CD8-positive, alpha-beta memory T cell (primary cell): ENCODE measurements around the gene RASA3. TPM values are rescaled to one million over a fixed set of nuclear protein-coding genes. Genes with fewer than 3 reads are reported as not detected.

Source experiments
- CTCF ChIA-PET: fragments of 350-600 bp; sonication (Branson Sonifier 250); formaldehyde crosslinking; loops from one replicate; lab custom pipeline; 2021; ENCODE audit warnings: antibody characterized with exemption; lab: Charles Lee
- POLR2A ChIA-PET: fragments of 350-600 bp; sonication (Branson Sonifier 250); formaldehyde crosslinking; loops from one replicate; lab custom pipeline; 2021; ENCODE audit warnings: antibody characterized with exemption; lab: Charles Lee
- DNase-seq, 5 donors: peaks; one replicate each; pipeline versions ENCODE4 v3.0.0 to v3.0.0-alpha.2; 2020 to 2022; ENCODE audit warnings: mixed read lengths in 1 of 5
- H3K27ac ChIP-seq: one replicate; pipeline ENCODE4 v1.7.0; 2013; ENCODE audit warnings: low read depth, mild to moderate bottlenecking, low read length, moderate library complexity
- H3K27me3 ChIP-seq: 2 replicates; pipeline ENCODE4 v1.7.0; 2013; ENCODE audit warnings: low read length, mild to moderate bottlenecking; ENCODE audit not compliant: insufficient read depth, poor library complexity, severe bottlenecking
- H3K36me3 ChIP-seq: 2 replicates; pipeline ENCODE4 v1.7.0; 2013; ENCODE audit warnings: mild to moderate bottlenecking, low read length, moderate library complexity; ENCODE audit not compliant: insufficient read depth
- H3K4me1 ChIP-seq: 2 replicates; pipeline ENCODE4 v1.7.0; 2013; ENCODE audit warnings: mild to moderate bottlenecking, low read length, moderate library complexity; ENCODE audit not compliant: insufficient read depth
- H3K4me3 ChIP-seq: 2 replicates; pipeline ENCODE4 v1.7.0; 2013; ENCODE audit warnings: mild to moderate bottlenecking, low read length
- H3K9me3 ChIP-seq: 2 replicates; pipeline ENCODE4 v1.7.0; 2013; ENCODE audit warnings: mild to moderate bottlenecking, low read length
- H3K27ac Mint-ChIP-seq, 8 donors: one replicate each; pipeline ENCODE4 v1.8.0; 2020 to 2021; ENCODE audit warnings: mixed read lengths in 8 of 8, mild to moderate bottlenecking in 6 of 8, inconsistent platforms in 3 of 8, moderate library complexity in 3 of 8
- H3K27me3 Mint-ChIP-seq, 2 donors: one replicate each; pipeline ENCODE4 v1.8.0; 2020 to 2021; ENCODE audit warnings: mixed read lengths in 2 of 2, mild to moderate bottlenecking in 1 of 2, moderate library complexity in 1 of 2
- H3K36me3 Mint-ChIP-seq, 3 donors: one replicate each; pipeline ENCODE4 v1.8.0; 2020 to 2021; ENCODE audit warnings: mixed read lengths in 3 of 3, inconsistent platforms in 1 of 3, mild to moderate bottlenecking in 1 of 3
- H3K4me1 Mint-ChIP-seq, 3 donors: one replicate each; pipeline ENCODE4 v1.8.0; 2020 to 2021; ENCODE audit warnings: mixed read lengths in 3 of 3, inconsistent platforms in 1 of 3, mild to moderate bottlenecking in 1 of 3
- H3K4me3 Mint-ChIP-seq, 7 donors: one replicate each; pipeline ENCODE4 v1.8.0; 2020 to 2021; ENCODE audit warnings: mixed read lengths in 7 of 7, mild to moderate bottlenecking in 6 of 7, moderate library complexity in 4 of 7, inconsistent platforms in 2 of 7
- H3K9me3 Mint-ChIP-seq, 5 donors: one replicate each; pipeline ENCODE4 v1.8.0; 2020 to 2022; ENCODE audit warnings: mixed read lengths in 5 of 5, mild to moderate bottlenecking in 3 of 5, moderate library complexity in 2 of 5, inconsistent platforms in 1 of 5
- polyA plus RNA-seq: library from polyadenylated mRNA; unstranded; fragments of 300-500 nt; fragmentation: Illumina TruSeq; gene quantifications from one replicate; pipeline ENCODE4 v1.2.3, GENCODE V29; 2021
- total RNA-seq, 2 experiments: library from RNA; stranded (reverse); gene quantifications; one replicate each; pipeline ENCODE4 v1.2.3, GENCODE V29; 2021

Gene RASA3
- total and polyA plus RNA-seq, 3 experiments from 2014 or later: 26.4 to 123 (median 27.1) TPM

DNA sequence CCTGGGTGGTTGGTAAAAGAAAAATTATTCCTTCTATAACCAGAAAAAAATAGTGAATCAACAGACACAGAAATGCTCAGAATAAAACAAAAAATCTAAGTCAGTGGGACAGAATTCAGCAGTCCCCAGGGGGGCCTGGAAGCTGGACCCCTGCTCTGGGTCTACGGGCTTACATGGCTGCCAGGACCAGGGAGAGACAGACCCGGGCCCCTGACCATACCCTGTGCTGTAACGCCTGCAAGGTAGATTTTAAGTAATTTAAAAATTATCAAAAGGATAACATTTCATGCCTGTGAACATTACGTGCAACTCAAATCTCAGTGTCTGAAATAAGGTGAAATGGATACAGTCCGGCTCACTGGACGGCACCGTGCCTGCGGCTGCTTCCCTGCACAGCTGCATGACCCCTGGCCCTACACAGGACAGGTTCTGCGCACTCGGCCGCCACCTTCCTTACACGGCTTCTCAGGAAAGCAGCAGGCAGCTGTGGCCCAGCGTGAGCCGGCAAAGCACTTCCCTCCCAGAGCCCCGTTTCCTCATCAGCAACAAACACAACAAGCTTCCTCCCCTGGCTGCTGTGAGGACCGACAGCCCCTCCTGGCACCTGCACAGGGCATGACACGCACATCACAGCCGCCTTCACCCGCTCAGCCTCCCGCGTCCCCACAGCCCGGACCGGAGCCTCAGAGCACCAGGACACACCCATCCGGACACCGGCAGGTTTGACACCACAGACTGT is 22.2 kb downstream of the RASA3 start:
- Histone ChIP-seq H3K4me1 (peaks cover 94% of the 10 kb centered on the region), H3K4me3 (peak overlapping the region; percentile 52), H3K27me3 (no peaks in the 10 kb centered on the region), H3K36me3 (peaks cover 46% of the 10 kb centered on the region), H3K9me3 (no peaks in the 10 kb centered on the region), H3K27ac (peak overlapping the region; percentile 43)
- H3K27me3 Mint-ChIP-seq: peaks cover 0 to 6% of the 10 kb centered on the region in 2 donors
- peak overlapping the region; percentile 90 to 96 (median 95) for H3K27ac Mint-ChIP-seq
- H3K9me3 Mint-ChIP-seq: no peaks in the 10 kb centered on the region
- H3K36me3 Mint-ChIP-seq: peaks cover 0 to 70% (median 16%) of the 10 kb centered on the region in 3 donors
- ChIA-PET CTCF (interaction anchor here (0.7 to 6.4 kb wide), 23 partner anchors 8 to 386 kb away, joined by 3 to 60 read pairs (median 4); no protein-coding TSS in a partner anchor), POLR2A (interaction anchor here (0.8 to 1.6 kb wide), 8 partner anchors 21 to 115 kb away, joined by 3 to 7 read pairs (median 4); no protein-coding TSS in a partner anchor)
- peak; percentile 63 to 88 (median 85) for DNase-seq
- H3K4me3 Mint-ChIP-seq: peak overlapping the region; percentile 75 to 91 (median 84)
- H3K4me1 Mint-ChIP-seq: peaks cover 75 to 88% (median 76%) of the 10 kb centered on the region in 3 donors

DNA sequence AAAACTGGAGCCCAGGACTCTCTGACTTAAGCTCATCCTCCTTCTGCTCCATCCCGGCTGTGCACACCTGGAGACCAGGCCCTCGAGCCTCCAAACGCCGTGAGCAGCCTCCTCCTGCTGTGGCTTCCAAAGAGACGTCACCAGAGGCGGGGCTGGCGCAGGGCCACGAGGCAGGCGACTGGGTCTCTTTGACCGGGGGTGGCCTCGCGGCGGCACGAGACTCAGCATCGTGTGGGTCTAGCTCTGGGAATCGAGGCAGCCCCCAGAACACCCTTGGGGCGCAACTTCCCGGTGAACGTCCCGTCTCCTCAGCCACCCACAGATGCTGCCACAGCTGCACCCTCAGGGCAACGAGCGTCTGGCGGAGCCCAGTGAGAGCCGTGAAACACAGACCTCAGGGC is 22.8 kb downstream of the RASA3 start:
- Mint-ChIP-seq H3K9me3 (no peaks in the 10 kb centered on the region), H3K27me3 (peaks cover 0 to 6% of the 10 kb centered on the region in 2 donors), H3K4me1 (peaks cover 74 to 88% (median 75%) of the 10 kb centered on the region in 3 donors), H3K27ac (peak overlapping the region; percentile 90 to 96 (median 95)), H3K36me3 (peaks cover 0 to 67% (median 16%) of the 10 kb centered on the region in 3 donors), H3K4me3 (peak overlapping the region; percentile 48 to 87 (median 84))
- POLR2A ChIA-PET: interaction anchor here (1.3 to 1.6 kb wide), 2 partner anchors 38 to 42 kb away, joined by 3 read pairs; no protein-coding TSS in a partner anchor
- Histone ChIP-seq H3K4me1 (peaks cover 94% of the 10 kb centered on the region), H3K27ac (peak overlapping the region; percentile 43), H3K27me3 (no peaks in the 10 kb centered on the region), H3K4me3 (peak overlapping the region; percentile 52), H3K9me3 (no peaks in the 10 kb centered on the region), H3K36me3 (peaks cover 40% of the 10 kb centered on the region)
- DNase-seq: peak in 2 of 5 donors; percentile 25 to 60
- CTCF ChIA-PET: interaction anchor here (1.0 to 6.4 kb wide), 8 partner anchors 14 to 119 kb away, joined by 4 to 60 read pairs (median 12); no protein-coding TSS in a partner anchor

DNA sequence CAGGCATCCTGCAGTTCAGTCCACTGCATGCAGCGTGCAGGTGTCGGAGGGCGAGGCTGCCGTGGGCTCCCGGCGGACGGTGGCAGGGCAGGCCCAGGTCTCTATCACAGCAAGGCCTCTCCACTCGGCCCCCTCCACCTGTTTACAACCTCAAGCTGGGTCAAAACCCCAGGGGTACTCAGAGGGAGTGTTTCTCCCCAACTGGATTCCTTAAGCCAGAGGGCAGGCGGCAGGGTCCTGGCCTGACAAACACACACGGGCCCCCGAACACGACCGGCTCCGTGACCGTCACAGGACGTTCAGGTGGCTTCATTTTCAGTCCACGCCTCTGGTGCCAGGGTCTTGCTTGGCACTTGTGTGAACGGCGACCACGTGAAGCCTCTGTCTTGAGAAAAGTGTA is 23.5 kb downstream of the RASA3 start:
- Mint-ChIP-seq H3K9me3 (no peaks in the 10 kb centered on the region), H3K4me3 (peak overlapping the region; percentile 48 to 87 (median 84)), H3K27ac (peak overlapping the region; percentile 90 to 96 (median 95)), H3K27me3 (peaks cover 0 to 9% of the 10 kb centered on the region in 2 donors), H3K4me1 (peaks cover 71 to 86% (median 73%) of the 10 kb centered on the region in 3 donors), H3K36me3 (peaks cover 0 to 65% (median 12%) of the 10 kb centered on the region in 3 donors)
- Histone ChIP-seq H3K4me1 (peaks cover 92% of the 10 kb centered on the region), H3K27ac (peak overlapping the region; percentile 43), H3K4me3 (no peak overlapping the region), H3K9me3 (no peaks in the 10 kb centered on the region), H3K27me3 (no peaks in the 10 kb centered on the region), H3K36me3 (peaks cover 33% of the 10 kb centered on the region)
- ChIA-PET CTCF (interaction anchor here (1.0 to 6.4 kb wide), 4 partner anchors 13 to 119 kb away, joined by 4 to 60 read pairs (median 26); no protein-coding TSS in a partner anchor), POLR2A (interaction anchor here (0.6 to 1.6 kb wide), 3 partner anchors 23 to 41 kb away, joined by 3 read pairs; partner anchors contain the start of gene RASA3)
- DNase-seq: peak in 1 of 5 donors; percentile 45

DNA sequence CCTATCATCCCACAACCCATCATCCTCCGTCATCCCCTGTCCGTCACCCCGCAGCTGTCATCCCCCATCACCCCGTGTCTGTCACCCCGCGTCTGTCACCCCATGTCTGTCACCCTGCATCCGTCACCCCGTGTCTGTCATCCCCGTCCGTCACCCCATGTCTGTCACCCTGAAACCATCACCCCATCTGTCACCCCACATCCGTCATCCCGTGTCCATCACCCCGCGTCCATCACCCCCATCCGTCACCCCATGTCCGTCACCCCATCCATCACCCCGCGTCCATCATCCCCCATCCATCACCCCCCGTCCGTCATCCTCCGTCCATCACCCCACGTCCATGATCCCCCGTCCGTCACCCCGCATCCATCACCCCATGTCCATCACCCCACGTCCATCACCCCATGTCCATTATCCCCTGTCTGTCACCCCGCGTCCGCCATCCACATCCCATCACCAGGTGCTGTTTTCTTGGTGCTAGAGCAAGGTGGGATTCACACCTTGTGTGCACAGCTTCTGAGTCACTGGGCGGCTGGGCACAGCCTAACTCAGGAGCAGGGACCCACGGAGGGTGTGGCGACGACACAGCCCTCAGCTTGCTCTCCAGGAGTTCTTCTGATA is 24.2 kb downstream of the RASA3 start:
- H3K4me1 Mint-ChIP-seq: peaks cover 69 to 83% (median 71%) of the 10 kb centered on the region in 3 donors
- POLR2A ChIA-PET: interaction anchor here (0.6 kb wide), 1 partner anchor 24 kb away, joined by 3 read pairs; the partner anchor contains the start of gene RASA3
- peaks cover 88% of the 10 kb centered on the region for H3K4me1 ChIP-seq

DNA sequence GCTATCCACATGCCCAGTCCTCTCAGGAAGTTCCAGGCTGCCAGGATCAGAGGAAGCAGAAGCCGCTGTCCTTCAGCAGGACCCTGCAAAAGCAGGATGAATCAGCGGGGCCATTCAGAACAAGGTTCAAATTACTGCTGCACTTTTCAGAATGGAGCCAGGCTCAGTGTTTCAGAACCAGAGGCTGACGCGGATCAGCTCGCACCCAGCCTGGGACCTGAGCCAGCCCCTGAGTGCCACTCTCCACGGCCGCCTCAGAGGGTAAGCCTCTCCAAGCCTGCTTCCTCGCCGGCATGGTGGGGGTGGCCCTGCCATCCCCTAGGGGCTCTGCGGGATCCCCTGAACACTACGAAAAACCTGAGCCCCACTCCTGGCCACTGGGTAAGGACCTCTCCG is 24.7 kb downstream of the RASA3 start:
- H3K9me3 Mint-ChIP-seq: no peaks in the 10 kb centered on the region
- Histone ChIP-seq H3K27ac (no peak overlapping the region), H3K9me3 (no peaks in the 10 kb centered on the region), H3K4me1 (peaks cover 87% of the 10 kb centered on the region), H3K27me3 (no peaks in the 10 kb centered on the region), H3K4me3 (no peak overlapping the region), H3K36me3 (peaks cover 23% of the 10 kb centered on the region)
- peaks cover 69 to 85% (median 72%) of the 10 kb centered on the region in 3 donors for H3K4me1 Mint-ChIP-seq
- peak overlapping the region in 6 of 8 donors; percentile 70 to 96 (median 87) for H3K27ac Mint-ChIP-seq
- POLR2A ChIA-PET: no interaction called here
- CTCF ChIA-PET: no interaction called here
- peak overlapping the region in 5 of 7 donors; percentile 24 to 87 (median 73) for H3K4me3 Mint-ChIP-seq
- peaks cover 0 to 9% of the 10 kb centered on the region in 2 donors for H3K27me3 Mint-ChIP-seq
- DNase-seq: no peak
- H3K36me3 Mint-ChIP-seq: peaks cover 0 to 62% (median 7%) of the 10 kb centered on the region in 3 donors

More for the DNA sequence above, 24.2 kb downstream of the RASA3 start:
- no peak overlapping the region for H3K27ac ChIP-seq
- Mint-ChIP-seq H3K4me3 (peak overlapping the region; percentile 48 to 87 (median 73)), H3K27ac (peak overlapping the region; percentile 75 to 96 (median 83)), H3K27me3 (peaks cover 0 to 8% of the 10 kb centered on the region in 2 donors), H3K9me3 (no peaks in the 10 kb centered on the region), H3K36me3 (peaks cover 0 to 63% (median 10%) of the 10 kb centered on the region in 3 donors)
- H3K4me3 ChIP-seq: no peak overlapping the region
- peak in 2 of 5 donors; percentile 30 to 50 for DNase-seq
- peaks cover 29% of the 10 kb centered on the region for H3K36me3 ChIP-seq
- CTCF ChIA-PET: interaction anchor here (1.0 kb wide), 1 partner anchor 12 kb away, joined by 4 read pairs; no protein-coding TSS in a partner anchor
- H3K27me3 ChIP-seq: no peaks in the 10 kb centered on the region
- no peaks in the 10 kb centered on the region for H3K9me3 ChIP-seq

DNA sequence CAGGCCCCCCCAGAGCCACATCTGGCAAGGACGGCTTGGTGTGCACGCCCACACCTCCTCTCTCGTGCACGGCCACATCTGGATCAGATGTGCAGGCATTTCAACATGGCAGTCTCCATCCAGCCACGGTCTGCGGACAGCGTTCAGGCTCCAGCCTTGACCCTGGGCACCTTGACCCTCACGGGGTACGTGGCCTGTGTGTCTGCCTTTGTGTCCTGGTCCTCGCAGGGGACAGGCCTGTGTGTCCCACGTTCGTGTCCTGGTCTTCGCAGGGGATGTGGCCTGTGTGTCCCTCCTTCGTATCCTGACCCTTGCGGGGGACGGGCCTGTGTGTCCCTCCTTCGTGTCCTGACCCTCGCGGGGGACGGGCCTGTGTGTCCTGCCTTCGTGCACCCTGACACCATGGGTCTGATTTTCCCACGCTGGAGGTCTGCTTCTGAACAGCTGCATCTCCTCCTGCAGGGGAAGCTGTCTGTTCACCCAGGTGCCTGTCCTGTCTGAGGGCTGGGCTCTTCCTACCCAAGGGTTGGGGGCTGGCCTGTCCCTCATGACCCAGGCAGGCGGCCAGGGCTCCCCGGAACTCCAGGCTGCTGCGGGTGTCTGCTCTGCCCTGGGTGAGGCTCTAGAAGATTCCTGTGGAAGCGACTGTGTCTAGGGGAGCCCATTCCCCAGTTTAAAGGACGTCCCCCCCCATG is 25.3 kb downstream of the RASA3 start:
- peak in 1 of 5 donors; percentile 39 for DNase-seq
- ChIA-PET CTCF (no interaction called here), POLR2A (no interaction called here)
- H3K36me3 ChIP-seq: peaks cover 21% of the 10 kb centered on the region
- H3K27me3 ChIP-seq: no peaks in the 10 kb centered on the region
- H3K27ac Mint-ChIP-seq: peak overlapping the region in 7 of 8 donors; percentile 39 to 96 (median 84)
- peaks cover 0 to 61% (median 7%) of the 10 kb centered on the region in 3 donors for H3K36me3 Mint-ChIP-seq
- H3K27ac ChIP-seq: no peak overlapping the region
- H3K4me1 Mint-ChIP-seq: peaks cover 69 to 85% (median 71%) of the 10 kb centered on the region in 3 donors
- peaks cover 0 to 9% of the 10 kb centered on the region in 2 donors for H3K27me3 Mint-ChIP-seq
- H3K4me3 ChIP-seq: no peak overlapping the region
- H3K4me3 Mint-ChIP-seq: peak overlapping the region in 5 of 7 donors; percentile 27 to 49 (median 41)
- no peaks in the 10 kb centered on the region for H3K9me3 Mint-ChIP-seq
- H3K4me1 ChIP-seq: peaks cover 85% of the 10 kb centered on the region
- H3K9me3 ChIP-seq: no peaks in the 10 kb centered on the region

DNA sequence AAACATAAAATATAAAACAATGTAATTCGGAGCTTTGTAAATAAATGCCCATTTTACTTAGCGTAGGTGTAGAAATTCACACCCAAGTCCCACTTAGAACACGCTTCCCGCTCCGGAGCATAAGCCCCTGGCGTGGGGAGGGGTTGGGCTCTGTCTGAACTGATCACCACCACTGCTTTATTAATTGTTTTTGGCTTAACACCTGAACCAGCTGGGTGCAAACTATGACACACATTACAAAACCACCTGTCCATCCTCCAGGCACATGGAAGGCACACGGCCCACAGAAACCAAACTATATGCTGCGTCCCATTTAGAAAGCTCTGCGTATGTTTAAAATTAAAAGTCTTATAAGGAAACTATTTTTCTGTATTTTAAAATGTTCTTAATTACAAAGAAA is 25.9 kb downstream of the RASA3 start:
- Mint-ChIP-seq H3K9me3 (peaks cover 0 to 2% (median 0%) of the 10 kb centered on the region in 5 donors), H3K27ac (peak overlapping the region in 7 of 8 donors; percentile 39 to 95 (median 68)), H3K27me3 (peaks cover 0 to 9% of the 10 kb centered on the region in 2 donors), H3K4me3 (peak overlapping the region; percentile 19 to 44 (median 30)), H3K36me3 (peaks cover 0 to 61% (median 7%) of the 10 kb centered on the region in 3 donors), H3K4me1 (peaks cover 69 to 85% (median 69%) of the 10 kb centered on the region in 3 donors)
- Histone ChIP-seq H3K27ac (no peak overlapping the region), H3K36me3 (peaks cover 21% of the 10 kb centered on the region), H3K27me3 (no peaks in the 10 kb centered on the region), H3K9me3 (no peaks in the 10 kb centered on the region), H3K4me1 (peaks cover 84% of the 10 kb centered on the region), H3K4me3 (no peak overlapping the region)
- DNase-seq: no peak
- ChIA-PET CTCF (no interaction called here), POLR2A (no interaction called here)
